MM.1S (cell line): ENCODE results near the gene CDK5RAP3.

Experiments used
- DNase-seq: peaks from one replicate; pipeline ENCODE4 v3.0.0-alpha.2; 2015
- H2AFZ ChIP-seq: fragments of 300-600 bp; sonication (generic); 2 replicates; pipeline ENCODE4 v1.6.0; 2016; ENCODE audit warnings: antibody characterized with exemption, low read length
- H3F3A ChIP-seq: fragments of 300-600 bp; sonication (generic); 2 replicates; pipeline ENCODE4 v1.6.1; 2016; ENCODE audit warnings: mild to moderate bottlenecking, antibody characterized with exemption, low read length, moderate library complexity, mixed read lengths; ENCODE audit not compliant: insufficient read depth
- H3K27ac ChIP-seq: fragments of 300-600 bp; sonication (generic); 2 replicates; pipeline ENCODE4 v1.5.1; 2016; ENCODE audit warnings: mild to moderate bottlenecking, low read length
- H3K27me3 ChIP-seq: fragments of 300-600 bp; sonication (generic); replicated peaks from 2 replicates; pipeline ENCODE4 v1.6.0; 2016; ENCODE audit warnings: low read length; ENCODE audit not compliant: insufficient read depth
- H3K36me3 ChIP-seq: fragments of 300-600 bp; sonication (generic); replicated peaks from 2 replicates; pipeline ENCODE4 v1.6.1; 2016; ENCODE audit warnings: mild to moderate bottlenecking, low read length, mixed read lengths; ENCODE audit not compliant: insufficient read depth
- H3K4me1 ChIP-seq: fragments of 300-600 bp; sonication (generic); 2 replicates; pipeline ENCODE4 v1.6.1; 2016; ENCODE audit warnings: low read length, mixed read lengths
- H3K4me2 ChIP-seq: fragments of 300-600 bp; sonication (generic); 2 replicates; pipeline ENCODE4 v1.6.0; 2016; ENCODE audit warnings: low read depth, low read length
- H3K4me3 ChIP-seq: fragments of 300-600 bp; sonication (generic); 2 replicates; pipeline ENCODE4 v1.5.1; 2016; ENCODE audit warnings: low read length, mixed read lengths
- H3K79me2 ChIP-seq: fragments of 300-600 bp; sonication (generic); 2 replicates; pipeline ENCODE4 v1.6.1; 2016; ENCODE audit warnings: mixed run types, low read length, mixed read lengths
- H3K9ac ChIP-seq: fragments of 300-600 bp; sonication (generic); 2 replicates; pipeline ENCODE4 v1.6.1; 2016; ENCODE audit warnings: low read length, mixed read lengths
- H3K9me2 ChIP-seq: fragments of 300-600 bp; sonication (generic); replicated peaks from 2 replicates; pipeline ENCODE4 v1.6.1; 2016; ENCODE audit warnings: mild to moderate bottlenecking, low read length, mixed read lengths; ENCODE audit not compliant: insufficient read depth
- H3K9me3 ChIP-seq: fragments of 300-600 bp; sonication (generic); replicated peaks from 2 replicates; pipeline ENCODE4 v1.6.1; 2016; ENCODE audit warnings: mild to moderate bottlenecking, low read length, mixed read lengths; ENCODE audit not compliant: insufficient read depth
- H4K20me1 ChIP-seq: fragments of 300-600 bp; sonication (generic); 2 replicates; pipeline ENCODE4 v1.6.1; 2016; ENCODE audit warnings: mild to moderate bottlenecking, low read length, moderate library complexity, mixed read lengths; ENCODE audit not compliant: insufficient read depth
- EZH2 ChIP-seq: fragments of 300-600 bp; sonication (generic); optimal IDR thresholded peaks from 2 replicates; pipeline ENCODE3; 2017; ENCODE audit warnings: low read depth, mild to moderate bottlenecking, antibody characterized with exemption, low read length, mixed read lengths
- EZH2phosphoT487 ChIP-seq: fragments of 300-600 bp; sonication (generic); IDR thresholded peaks from 2 replicates; pipeline ENCODE4 v1.6.1; 2018; ENCODE audit warnings: antibody characterized with exemption, low read length
- TF ChIP-seq, protein P1 (sequence below): fragments of 300-600 bp; sonication (generic); IDR thresholded peaks from 2 replicates; pipeline ENCODE4 v1.5.1; 2016; ENCODE audit warnings: antibody characterized with exemption, low read length, mixed read lengths

Gene CDK5RAP3

DNA sequence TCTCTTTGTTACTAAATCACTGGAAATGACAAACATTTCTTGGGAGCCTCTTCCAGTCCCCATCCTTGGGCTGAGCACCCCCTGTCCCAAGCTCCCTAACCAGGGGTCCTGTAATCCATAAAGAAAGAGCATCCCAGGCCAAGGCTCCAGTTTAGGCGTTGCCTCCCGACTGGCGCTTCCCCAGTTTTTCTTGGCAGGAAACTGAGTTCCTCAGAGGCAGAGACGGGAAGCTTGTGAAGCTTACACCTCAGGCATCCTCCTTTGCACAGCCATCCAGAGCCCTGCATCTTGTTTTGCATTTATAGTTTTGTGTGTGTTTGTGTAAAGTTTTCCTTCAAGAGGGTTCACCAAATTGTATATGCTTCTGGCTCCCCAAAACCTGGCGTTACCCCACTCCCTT, 59.6 kb downstream of the CDK5RAP3 start:
- no peaks in the 10 kb centered on the region for H3K36me3 ChIP-seq
- H3K27me3 ChIP-seq = no peaks in the 10 kb centered on the region
- H3K9me3 ChIP-seq = no peaks in the 10 kb centered on the region
- H3K4me2 ChIP-seq = no peak overlapping the region
- H3K79me2 ChIP-seq = no peaks in the 10 kb centered on the region
- no peaks in the 10 kb centered on the region for H3K9me2 ChIP-seq
- peaks cover 14% of the 10 kb centered on the region for H3K4me1 ChIP-seq
- no peaks in the 10 kb centered on the region for H4K20me1 ChIP-seq
- no peak overlapping the region for H2AFZ ChIP-seq
- DNase-seq = no peak
- no peak overlapping the region for H3K27ac ChIP-seq
- no peak overlapping the region for H3K4me3 ChIP-seq
- TF ChIP-seq, protein P1, sequence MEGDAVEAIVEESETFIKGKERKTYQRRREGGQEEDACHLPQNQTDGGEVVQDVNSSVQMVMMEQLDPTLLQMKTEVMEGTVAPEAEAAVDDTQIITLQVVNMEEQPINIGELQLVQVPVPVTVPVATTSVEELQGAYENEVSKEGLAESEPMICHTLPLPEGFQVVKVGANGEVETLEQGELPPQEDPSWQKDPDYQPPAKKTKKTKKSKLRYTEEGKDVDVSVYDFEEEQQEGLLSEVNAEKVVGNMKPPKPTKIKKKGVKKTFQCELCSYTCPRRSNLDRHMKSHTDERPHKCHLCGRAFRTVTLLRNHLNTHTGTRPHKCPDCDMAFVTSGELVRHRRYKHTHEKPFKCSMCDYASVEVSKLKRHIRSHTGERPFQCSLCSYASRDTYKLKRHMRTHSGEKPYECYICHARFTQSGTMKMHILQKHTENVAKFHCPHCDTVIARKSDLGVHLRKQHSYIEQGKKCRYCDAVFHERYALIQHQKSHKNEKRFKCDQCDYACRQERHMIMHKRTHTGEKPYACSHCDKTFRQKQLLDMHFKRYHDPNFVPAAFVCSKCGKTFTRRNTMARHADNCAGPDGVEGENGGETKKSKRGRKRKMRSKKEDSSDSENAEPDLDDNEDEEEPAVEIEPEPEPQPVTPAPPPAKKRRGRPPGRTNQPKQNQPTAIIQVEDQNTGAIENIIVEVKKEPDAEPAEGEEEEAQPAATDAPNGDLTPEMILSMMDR = no peak
- no peak for TF ChIP-seq EZH2phosphoT487
- TF ChIP-seq EZH2 = no peak
- H3K9ac ChIP-seq = no peak overlapping the region
- H3F3A ChIP-seq = no peaks in the 10 kb centered on the region
